Astrocyte (in vitro differentiated cells and primary cell): ENCODE measurements around the gene SVOPL. TPM values are rescaled to one million over a fixed set of nuclear protein-coding genes. Genes with fewer than 3 reads are reported as not detected.

Experiments
- DNase-seq: peaks from one replicate; pipeline ENCODE4 v3.0.0-alpha.2; 2010; ENCODE audit warnings: low read depth
- FAIRE-seq: peaks from 2 replicates; lab custom pipeline; 2011; peaks lifted over from hg19 to GRCh38; lab: Jason Lieb, UNC
- H2AFZ ChIP-seq: 2 replicates; pipeline ENCODE4 v1.6.0; 2012; ENCODE audit warnings: low read depth, low read length, inconsistent platforms
- H3K27ac ChIP-seq: 2 replicates; pipeline ENCODE4 v1.5.1; 2011; ENCODE audit warnings: low read depth, low read length, inconsistent platforms
- H3K27me3 ChIP-seq: 2 replicates; pipeline ENCODE4 v1.6.0; 2011; ENCODE audit warnings: low read length, inconsistent platforms; ENCODE audit not compliant: insufficient read depth
- H3K36me3 ChIP-seq: 2 replicates; pipeline ENCODE4 v1.5.1; 2011; ENCODE audit warnings: low read length, inconsistent platforms; ENCODE audit not compliant: insufficient read depth
- H3K4me1 ChIP-seq: 2 replicates; pipeline ENCODE4 v1.5.1; 2011; ENCODE audit warnings: low read length, inconsistent platforms; ENCODE audit not compliant: insufficient read depth
- H3K4me2 ChIP-seq: 2 replicates; pipeline ENCODE4 v1.6.0; 2012; ENCODE audit warnings: low read length, inconsistent platforms
- H3K4me3 ChIP-seq: 2 replicates; pipeline ENCODE4 v1.5.1; 2011; ENCODE audit warnings: low read depth, mild to moderate bottlenecking, low read length, inconsistent platforms; ENCODE audit not compliant: insufficient read depth
- H3K79me2 ChIP-seq: 2 replicates; pipeline ENCODE4 v1.6.0; 2012; ENCODE audit warnings: mild to moderate bottlenecking, low read length, inconsistent platforms; ENCODE audit not compliant: insufficient read depth
- H3K9ac ChIP-seq: 2 replicates; pipeline ENCODE4 v1.6.0; 2012; ENCODE audit warnings: mild to moderate bottlenecking, low read length, inconsistent platforms
- H3K9me3 ChIP-seq: 2 replicates; pipeline ENCODE4 v1.5.1; 2012; ENCODE audit warnings: low read depth, mild to moderate bottlenecking, low read length, inconsistent platforms; ENCODE audit not compliant: insufficient read depth
- H4K20me1 ChIP-seq: 2 replicates; pipeline ENCODE4 v1.6.0; 2012; ENCODE audit warnings: low read length, inconsistent platforms; ENCODE audit not compliant: insufficient read depth
- H3K27ac Mint-ChIP-seq: one replicate; pipeline ENCODE4 v1.8.0; 2021; ENCODE audit warnings: mild to moderate bottlenecking, mixed read lengths; ENCODE audit not compliant: unreplicated experiment
- H3K27me3 Mint-ChIP-seq: one replicate; pipeline ENCODE4 v1.8.0; 2021; ENCODE audit warnings: low read depth, mixed read lengths; ENCODE audit not compliant: unreplicated experiment
- H3K36me3 Mint-ChIP-seq: one replicate; pipeline ENCODE4 v1.8.0; 2021; ENCODE audit warnings: low read depth, mixed read lengths; ENCODE audit not compliant: unreplicated experiment
- H3K4me1 Mint-ChIP-seq: one replicate; pipeline ENCODE4 v1.8.0; 2021; ENCODE audit warnings: low read depth, mixed read lengths; ENCODE audit not compliant: unreplicated experiment
- H3K4me3 Mint-ChIP-seq: one replicate; pipeline ENCODE4 v1.8.0; 2021; ENCODE audit warnings: mild to moderate bottlenecking, moderate library complexity, mixed read lengths; ENCODE audit not compliant: unreplicated experiment
- H3K9me3 Mint-ChIP-seq: one replicate; pipeline ENCODE4 v1.8.0; 2021; ENCODE audit warnings: mild to moderate bottlenecking, mixed read lengths; ENCODE audit not compliant: unreplicated experiment
- EZH2 ChIP-seq: IDR thresholded peaks from 2 replicates; pipeline ENCODE4 v1.6.1; 2012; ENCODE audit warnings: mild to moderate bottlenecking, low read length, inconsistent platforms; ENCODE audit not compliant: insufficient read depth
- total RNA-seq: library from RNA; stranded (reverse); gene quantifications from 2 replicates; pipeline ENCODE4 v1.2.1, GENCODE V29; 2021
- TF ChIP-seq, protein P1 (sequence below): IDR thresholded peaks from 2 replicates; pipeline ENCODE4 v1.5.1; 2011; ENCODE audit warnings: low read depth, mild to moderate bottlenecking, inconsistent platforms, low read length, moderate library complexity; ENCODE audit not compliant: insufficient read depth

The SVOPL gene
- total RNA-seq, 1 donor from 2014 or later: 0.34 TPM

DNA sequence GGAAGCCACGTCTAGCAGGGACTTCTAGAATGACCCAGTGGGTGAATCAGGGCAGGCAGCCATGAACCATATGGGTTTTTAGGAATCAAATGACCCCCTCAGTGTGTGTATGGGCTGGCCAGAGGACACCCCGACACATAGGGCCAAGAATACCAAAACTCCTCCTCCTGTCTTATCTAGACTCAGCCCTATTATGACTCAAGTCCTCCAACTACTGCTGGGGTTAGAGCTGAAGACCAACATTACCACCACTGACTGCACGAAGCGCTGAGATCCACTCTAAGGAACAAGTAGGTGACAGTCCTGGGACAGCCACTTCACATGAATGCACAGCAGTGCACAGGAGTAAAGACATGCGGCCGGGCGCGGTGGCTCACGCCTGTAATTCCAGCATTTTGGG is 11.5 kb upstream of the SVOPL start:
- H3K9me3 Mint-ChIP-seq: peaks cover 7% of the 10 kb centered on the region
- no peak overlapping the region for H2AFZ ChIP-seq
- FAIRE-seq (no peak), DNase-seq (no peak)
- peaks cover 2% of the 10 kb centered on the region for H3K36me3 Mint-ChIP-seq
- no peak overlapping the region for H3K27ac Mint-ChIP-seq
- no peaks in the 10 kb centered on the region for H3K9me3 ChIP-seq
- H3K79me2 ChIP-seq: no peaks in the 10 kb centered on the region
- H3K4me1 ChIP-seq: no peaks in the 10 kb centered on the region
- no peak overlapping the region for H3K4me2 ChIP-seq
- H3K4me1 Mint-ChIP-seq: peaks cover 2% of the 10 kb centered on the region
- TF ChIP-seq EZH2: no peak
- TF ChIP-seq, protein P1, sequence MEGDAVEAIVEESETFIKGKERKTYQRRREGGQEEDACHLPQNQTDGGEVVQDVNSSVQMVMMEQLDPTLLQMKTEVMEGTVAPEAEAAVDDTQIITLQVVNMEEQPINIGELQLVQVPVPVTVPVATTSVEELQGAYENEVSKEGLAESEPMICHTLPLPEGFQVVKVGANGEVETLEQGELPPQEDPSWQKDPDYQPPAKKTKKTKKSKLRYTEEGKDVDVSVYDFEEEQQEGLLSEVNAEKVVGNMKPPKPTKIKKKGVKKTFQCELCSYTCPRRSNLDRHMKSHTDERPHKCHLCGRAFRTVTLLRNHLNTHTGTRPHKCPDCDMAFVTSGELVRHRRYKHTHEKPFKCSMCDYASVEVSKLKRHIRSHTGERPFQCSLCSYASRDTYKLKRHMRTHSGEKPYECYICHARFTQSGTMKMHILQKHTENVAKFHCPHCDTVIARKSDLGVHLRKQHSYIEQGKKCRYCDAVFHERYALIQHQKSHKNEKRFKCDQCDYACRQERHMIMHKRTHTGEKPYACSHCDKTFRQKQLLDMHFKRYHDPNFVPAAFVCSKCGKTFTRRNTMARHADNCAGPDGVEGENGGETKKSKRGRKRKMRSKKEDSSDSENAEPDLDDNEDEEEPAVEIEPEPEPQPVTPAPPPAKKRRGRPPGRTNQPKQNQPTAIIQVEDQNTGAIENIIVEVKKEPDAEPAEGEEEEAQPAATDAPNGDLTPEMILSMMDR: no peak
- no peak overlapping the region for H3K4me3 Mint-ChIP-seq
- no peak overlapping the region for H3K27ac ChIP-seq
- no peaks in the 10 kb centered on the region for H4K20me1 ChIP-seq
- no peaks in the 10 kb centered on the region for H3K27me3 ChIP-seq
- no peak overlapping the region for H3K4me3 ChIP-seq
- H3K27me3 Mint-ChIP-seq: peaks cover 3% of the 10 kb centered on the region
- no peak overlapping the region for H3K9ac ChIP-seq
- no peaks in the 10 kb centered on the region for H3K36me3 ChIP-seq

DNA sequence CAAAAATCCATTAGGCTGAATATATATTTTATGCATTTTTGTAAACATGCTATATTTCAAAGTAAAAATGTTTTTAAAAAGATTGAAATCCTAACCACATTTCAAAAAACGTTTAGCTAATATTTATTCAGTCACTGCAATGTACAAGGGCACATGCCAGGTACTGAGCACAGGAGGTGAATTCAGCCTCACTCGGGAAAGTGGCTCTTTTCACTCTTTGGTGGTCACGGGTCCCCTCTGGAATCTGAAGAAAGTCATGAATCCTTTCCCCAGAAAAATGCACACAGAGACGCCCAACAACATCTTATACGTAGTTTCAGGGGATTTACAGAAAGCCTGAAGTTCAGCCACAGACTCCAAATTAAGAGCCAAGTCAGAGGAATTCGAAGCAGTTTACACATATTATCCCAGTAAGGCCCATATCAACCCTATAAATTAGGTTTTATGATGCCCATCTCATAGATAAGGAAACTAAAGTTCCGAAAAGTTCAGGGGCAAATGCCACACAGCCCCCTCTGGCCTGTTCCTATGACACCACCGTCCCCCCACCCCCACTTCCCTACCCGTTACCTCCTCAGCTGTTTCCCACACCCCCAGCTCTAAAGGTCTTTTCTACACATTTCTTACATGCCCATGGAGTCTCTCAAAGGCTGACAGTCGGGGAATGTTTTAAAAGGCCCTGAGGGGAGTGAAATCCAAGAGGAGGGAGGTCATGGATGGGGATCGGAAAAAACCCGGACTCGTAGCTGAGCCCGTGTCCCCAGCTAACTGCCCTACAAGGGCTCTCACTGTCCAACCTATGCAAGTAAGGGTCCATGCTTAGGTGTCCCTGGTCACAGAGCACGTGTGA is 9.6 kb upstream of the SVOPL start:
- Histone ChIP-seq H2AFZ (no peak overlapping the region), H3K4me1 (no peaks in the 10 kb centered on the region), H4K20me1 (no peaks in the 10 kb centered on the region), H3K9me3 (no peaks in the 10 kb centered on the region), H3K36me3 (no peaks in the 10 kb centered on the region), H3K4me3 (no peak overlapping the region), H3K9ac (no peak overlapping the region), H3K27ac (no peak overlapping the region), H3K79me2 (no peaks in the 10 kb centered on the region), H3K27me3 (no peaks in the 10 kb centered on the region), H3K4me2 (no peak overlapping the region)
- DNase-seq: no peak
- FAIRE-seq: no peak
- no peak overlapping the region for H3K27ac Mint-ChIP-seq
- no peaks in the 10 kb centered on the region for H3K36me3 Mint-ChIP-seq
- peaks cover 4% of the 10 kb centered on the region for H3K4me1 Mint-ChIP-seq
- TF ChIP-seq, protein P1: no peak
- no peak for TF ChIP-seq EZH2
- no peak overlapping the region for H3K4me3 Mint-ChIP-seq
- no peaks in the 10 kb centered on the region for H3K27me3 Mint-ChIP-seq
- peaks cover 7% of the 10 kb centered on the region for H3K9me3 Mint-ChIP-seq

DNA sequence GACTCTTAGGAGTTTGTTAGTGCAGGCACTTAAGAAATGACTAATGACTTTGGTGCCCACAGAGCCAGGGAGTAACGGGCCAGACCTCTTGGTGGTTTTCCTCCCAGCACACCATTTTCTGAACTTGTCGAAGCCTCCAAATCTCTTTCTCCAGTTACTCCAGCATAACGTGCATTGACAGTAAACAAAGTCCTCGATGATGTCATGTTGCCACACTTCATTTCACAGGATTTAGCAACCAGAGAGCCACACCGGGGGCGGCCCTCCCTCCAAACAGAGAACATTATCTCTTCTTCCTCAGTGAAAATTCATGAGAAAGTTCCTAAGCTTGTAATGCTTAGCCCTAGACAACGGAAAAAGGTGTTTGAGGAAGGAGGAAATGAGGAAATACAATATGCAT is 4.0 kb upstream of the SVOPL start:
- Mint-ChIP-seq H3K36me3 (no peaks in the 10 kb centered on the region), H3K4me3 (no peak overlapping the region), H3K4me1 (peaks cover 5% of the 10 kb centered on the region), H3K9me3 (peaks cover 4% of the 10 kb centered on the region), H3K27ac (no peak overlapping the region), H3K27me3 (peaks cover 2% of the 10 kb centered on the region)
- H3K4me3 ChIP-seq: no peak overlapping the region
- H3K79me2 ChIP-seq: no peaks in the 10 kb centered on the region
- H3K27ac ChIP-seq: no peak overlapping the region
- no peak overlapping the region for H2AFZ ChIP-seq
- no peaks in the 10 kb centered on the region for H3K36me3 ChIP-seq
- no peaks in the 10 kb centered on the region for H3K4me1 ChIP-seq
- TF ChIP-seq, protein P1: no peak
- no peak for TF ChIP-seq EZH2
- no peaks in the 10 kb centered on the region for H3K27me3 ChIP-seq
- H3K9me3 ChIP-seq: no peaks in the 10 kb centered on the region
- no peak overlapping the region for H3K9ac ChIP-seq
- H4K20me1 ChIP-seq: no peaks in the 10 kb centered on the region
- DNase-seq: no peak
- no peak overlapping the region for H3K4me2 ChIP-seq
- FAIRE-seq: no peak
